Neutrophil (primary cell): ENCODE measurements around the gene PRDM15.

ENCODE experiments used
- H3K27ac ChIP-seq: fragments of 200-600 bp; sonication (generic); 2 replicates; pipeline ENCODE4 v1.5.1; 2016; ENCODE audit warnings: mild to moderate bottlenecking, moderate library complexity
- H3K27me3 ChIP-seq: fragments of 200-600 bp; sonication (generic); 2 replicates; pipeline ENCODE4 v1.6.0; 2016; ENCODE audit warnings: mild to moderate bottlenecking
- H3K36me3 ChIP-seq: fragments of 200-600 bp; sonication (generic); 2 replicates; pipeline ENCODE4 v1.5.1; 2017
- H3K4me1 ChIP-seq, 2 experiments: fragments of 200-600 bp in 1 of 2; sonication (generic) in 1 of 2; 1 replicate in 1 of 2; 2 replicates in 1 of 2; pipeline versions ENCODE4 v1.5.1 to v1.6.1; 2013 to 2016; ENCODE audit warnings: low read depth in 1 of 2, low read length in 1 of 2, mild to moderate bottlenecking in 1 of 2, moderate library complexity in 1 of 2; ENCODE audit not compliant: control insufficient read depth in 1 of 2, insufficient read depth in 1 of 2
- H3K4me3 ChIP-seq, 2 experiments: fragments of 200-600 bp in 1 of 2; sonication (generic) in 1 of 2; 1 replicate in 1 of 2; 2 replicates in 1 of 2; pipeline ENCODE4 v1.5.1; 2013 to 2016; ENCODE audit warnings: low read depth in 1 of 2, low read length in 1 of 2, mild to moderate bottlenecking in 1 of 2, moderate library complexity in 1 of 2
- H3K9me3 ChIP-seq: fragments of 200-600 bp; sonication (generic); 2 replicates; pipeline ENCODE4 v1.5.1; 2016
- CTCF ChIP-seq: fragments of 200-600 bp; sonication (generic); IDR thresholded peaks from 2 replicates; pipeline ENCODE4 v1.5.1; 2016; ENCODE audit warnings: antibody characterized with exemption

The PRDM15 gene

DNA sequence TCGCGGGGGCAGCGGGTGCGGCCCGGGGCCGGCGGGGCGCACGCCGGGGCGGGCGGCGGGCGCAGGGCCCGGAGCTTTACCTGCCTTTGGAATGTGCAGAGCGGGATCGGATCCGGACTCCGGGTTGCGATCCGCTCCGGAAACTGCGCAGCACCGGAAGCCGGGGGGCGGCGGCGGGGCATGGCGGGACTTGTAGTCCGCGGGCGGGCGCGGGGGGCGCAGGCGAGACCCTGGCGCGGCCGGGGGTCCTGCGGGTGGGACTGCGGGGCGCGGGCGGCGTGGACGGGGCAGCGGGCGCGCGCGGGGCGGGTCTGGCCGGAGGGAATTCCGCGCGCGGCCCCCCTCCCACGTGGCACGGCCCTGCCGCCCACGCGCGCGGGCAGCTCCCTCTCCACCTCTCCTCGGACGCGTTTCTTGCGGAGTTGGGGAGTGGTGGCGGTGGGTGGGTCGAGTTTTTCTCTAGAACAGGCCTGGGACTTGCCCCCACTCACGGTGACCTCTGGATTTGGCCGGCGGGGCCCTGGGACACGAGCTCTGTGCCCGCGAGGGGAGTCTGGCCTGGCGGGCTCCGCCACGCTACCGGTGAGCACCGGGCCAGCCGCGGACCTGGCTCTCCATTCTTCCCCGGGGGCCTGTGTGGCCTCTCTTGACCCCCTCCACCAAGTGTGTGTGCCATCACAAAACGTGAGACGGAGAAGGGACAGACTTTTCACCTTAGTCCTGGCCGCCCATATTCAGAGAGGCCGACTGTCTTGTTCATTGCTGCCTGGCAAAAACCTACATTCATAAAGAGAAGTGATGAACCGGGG lies at the start of gene PRDM15:
PRDM15 (minus strand) TSS at position 155 of the 809 bp plus-strand sequence. CDS start 18,981 bp downstream, outside the sequence.
- TF ChIP-seq CTCF = no peak

GRCh38 chr21:41928621-41929220 lies 49.6 kb upstream of the PRDM15 start:
- no peaks in the 10 kb centered on the region for H3K9me3 ChIP-seq
- no peaks in the 10 kb centered on the region for H3K36me3 ChIP-seq
- peaks cover 28 to 42% of the 10 kb centered on the region in 2 experiments for H3K4me1 ChIP-seq
- no peak overlapping the region for H3K4me3 ChIP-seq
- TF ChIP-seq CTCF = no peak
- no peak overlapping the region for H3K27ac ChIP-seq
- H3K27me3 ChIP-seq = peaks cover 24% of the 10 kb centered on the region

More for the DNA sequence above, at the start of gene PRDM15:
- Histone ChIP-seq H3K27me3 (peaks cover 20% of the 10 kb centered on the region), H3K4me3 (peak within 1 kb of the TSS; percentile 52 to 57), H3K4me1 (peaks cover 13 to 14% of the 10 kb centered on the region in 2 experiments), H3K9me3 (no peaks in the 10 kb centered on the region), H3K27ac (no peak within 1 kb of the TSS), H3K36me3 (no peaks in the 10 kb centered on the region)

DNA sequence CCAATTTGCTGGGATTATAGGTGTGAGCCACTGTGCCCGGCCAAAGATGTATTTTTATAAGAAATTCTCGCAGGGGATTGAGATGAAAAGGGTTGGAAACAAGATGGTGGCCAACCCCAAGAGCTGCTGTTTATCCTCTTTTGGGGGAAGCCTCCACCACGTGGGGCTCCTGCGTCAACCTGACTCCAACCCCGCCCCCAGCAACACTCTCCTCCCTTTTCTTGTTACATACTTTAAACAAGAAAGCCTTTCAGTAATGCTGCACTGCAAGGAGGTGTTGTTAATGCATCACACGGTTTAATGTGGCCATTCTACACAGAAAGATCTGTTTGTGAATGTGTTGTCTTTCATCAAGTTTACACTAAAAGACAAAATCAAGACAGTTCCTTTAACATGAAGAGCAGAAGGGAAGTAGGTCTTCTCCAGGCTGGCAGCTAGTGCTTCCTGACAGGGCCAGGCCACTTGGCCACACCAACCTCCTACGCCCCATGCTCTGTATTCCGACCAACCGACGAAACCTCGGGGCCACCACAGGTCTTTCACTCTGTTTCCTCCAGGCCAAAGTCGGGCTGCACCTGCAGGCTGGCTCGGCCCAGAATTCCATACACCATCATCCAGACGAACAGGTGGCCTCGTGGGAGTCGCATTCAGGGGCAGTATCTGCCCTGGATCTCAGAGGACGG lies 48.7 kb upstream of the PRDM15 start:
- Histone ChIP-seq H3K4me3 (no peak overlapping the region), H3K36me3 (no peaks in the 10 kb centered on the region), H3K4me1 (peaks cover 21 to 33% of the 10 kb centered on the region in 2 experiments), H3K9me3 (no peaks in the 10 kb centered on the region), H3K27ac (peak overlapping the region; percentile 22), H3K27me3 (peaks cover 19% of the 10 kb centered on the region)
- TF ChIP-seq CTCF = no peak

GRCh38 chr21:41926807-41927171 lies 47.6 kb upstream of the PRDM15 start:
- Histone ChIP-seq H3K36me3 (no peaks in the 10 kb centered on the region), H3K9me3 (no peaks in the 10 kb centered on the region), H3K4me3 (peak overlapping the region; percentile 40 to 53), H3K4me1 (peaks cover 21 to 28% of the 10 kb centered on the region in 2 experiments), H3K27me3 (peaks cover 9% of the 10 kb centered on the region), H3K27ac (peak overlapping the region; percentile 62)
- no peak for TF ChIP-seq CTCF

DNA sequence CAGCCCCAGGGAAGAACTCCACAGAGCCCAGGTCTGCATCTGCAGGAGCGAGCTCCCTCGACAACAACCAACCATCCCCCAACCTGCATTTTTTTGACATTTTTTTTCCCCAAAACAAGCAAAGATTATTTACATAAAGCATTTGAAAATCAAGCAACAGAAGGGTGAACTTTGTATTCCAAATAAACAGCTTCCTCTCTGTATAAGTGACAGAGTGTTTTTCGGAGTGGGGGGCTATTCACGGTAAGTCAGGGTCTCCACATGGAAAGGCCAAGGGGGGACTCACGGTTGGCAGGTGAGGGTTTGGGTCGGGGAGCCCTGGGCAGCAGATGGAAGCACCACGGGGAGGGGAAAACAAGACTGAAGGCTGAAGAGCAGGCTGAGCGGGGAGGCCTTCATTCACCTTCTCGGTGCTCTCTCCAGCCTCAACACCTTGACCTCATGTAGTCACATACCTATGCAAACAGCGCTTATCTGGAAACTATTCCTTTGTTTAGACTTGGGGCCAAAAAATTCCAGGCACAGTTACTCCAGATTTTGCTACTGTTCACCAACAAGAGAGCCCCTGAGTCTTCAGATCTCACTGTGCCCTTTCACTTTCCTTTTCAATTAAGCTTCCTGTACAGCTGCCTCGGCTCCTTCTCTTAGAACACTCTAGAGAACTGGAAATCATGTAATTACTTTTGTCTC lies 47.1 kb upstream of the PRDM15 start:
- peaks cover 21 to 28% of the 10 kb centered on the region in 2 experiments for H3K4me1 ChIP-seq
- TF ChIP-seq CTCF = no peak

More for the DNA sequence above, 47.1 kb upstream of the PRDM15 start:
- Histone ChIP-seq H3K4me3 (peak overlapping the region; percentile 40 to 53), H3K9me3 (no peaks in the 10 kb centered on the region), H3K27ac (peak overlapping the region; percentile 62), H3K27me3 (peaks cover 6% of the 10 kb centered on the region), H3K36me3 (no peaks in the 10 kb centered on the region)
